ENCODE data around the gene PRKN. TPM values are rescaled to one million over a fixed set of nuclear protein-coding genes. Genes with fewer than 3 reads are reported as not detected.

PRKN gene
- total RNA-seq, 1 donor from 2014 or later: 2.8 TPM

DNA sequence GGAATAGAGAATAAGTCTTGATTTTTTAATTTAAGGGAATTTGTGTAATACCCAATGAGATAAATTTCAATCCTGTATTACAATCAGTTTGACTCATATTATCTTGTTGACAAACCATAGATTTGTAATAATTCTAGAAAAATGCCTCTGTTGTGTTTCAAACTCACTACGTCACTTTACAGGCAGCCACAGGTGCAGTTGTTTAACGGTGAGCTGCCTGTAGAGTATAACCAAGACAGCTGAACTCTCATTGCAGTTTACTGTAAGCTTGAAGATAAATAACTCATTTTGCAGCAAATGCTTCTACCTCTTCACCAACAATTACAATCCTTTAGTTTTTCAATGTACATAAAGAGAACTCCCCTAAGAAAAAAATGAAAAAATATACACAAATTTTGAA is 114.3 kb downstream of the PRKN start:
- H3K27me3 ChIP-seq: no peaks in the 10 kb centered on the region
- H3K79me2 ChIP-seq (ENCODE audit: low read depth): no peaks in the 10 kb centered on the region
- Mint-ChIP-seq H3K4me3 (no peak overlapping the region), H3K4me1 (peaks cover 7% of the 10 kb centered on the region), H3K27me3 (ENCODE audit: insufficient read depth, low read depth) (no peaks in the 10 kb centered on the region), H3K27ac (no peak overlapping the region), H3K9me3 (no peaks in the 10 kb centered on the region), H3K36me3 (no peaks in the 10 kb centered on the region)
- H3K4me1 ChIP-seq: no peaks in the 10 kb centered on the region
- no peaks in the 10 kb centered on the region for H3K9me3 ChIP-seq (ENCODE audit: low read depth)
- H3K4me2 ChIP-seq: no peak overlapping the region
- no peaks in the 10 kb centered on the region for H3K36me3 ChIP-seq
- H2AFZ ChIP-seq (replicated peaks): no peak overlapping the region
- TF ChIP-seq EZH2 (IDR thresholded peaks at IDR 0.05): no peak
- TF ChIP-seq EZH2phosphoT487 (IDR thresholded peaks at IDR 0.05): no peak
- TF ChIP-seq, protein P1, sequence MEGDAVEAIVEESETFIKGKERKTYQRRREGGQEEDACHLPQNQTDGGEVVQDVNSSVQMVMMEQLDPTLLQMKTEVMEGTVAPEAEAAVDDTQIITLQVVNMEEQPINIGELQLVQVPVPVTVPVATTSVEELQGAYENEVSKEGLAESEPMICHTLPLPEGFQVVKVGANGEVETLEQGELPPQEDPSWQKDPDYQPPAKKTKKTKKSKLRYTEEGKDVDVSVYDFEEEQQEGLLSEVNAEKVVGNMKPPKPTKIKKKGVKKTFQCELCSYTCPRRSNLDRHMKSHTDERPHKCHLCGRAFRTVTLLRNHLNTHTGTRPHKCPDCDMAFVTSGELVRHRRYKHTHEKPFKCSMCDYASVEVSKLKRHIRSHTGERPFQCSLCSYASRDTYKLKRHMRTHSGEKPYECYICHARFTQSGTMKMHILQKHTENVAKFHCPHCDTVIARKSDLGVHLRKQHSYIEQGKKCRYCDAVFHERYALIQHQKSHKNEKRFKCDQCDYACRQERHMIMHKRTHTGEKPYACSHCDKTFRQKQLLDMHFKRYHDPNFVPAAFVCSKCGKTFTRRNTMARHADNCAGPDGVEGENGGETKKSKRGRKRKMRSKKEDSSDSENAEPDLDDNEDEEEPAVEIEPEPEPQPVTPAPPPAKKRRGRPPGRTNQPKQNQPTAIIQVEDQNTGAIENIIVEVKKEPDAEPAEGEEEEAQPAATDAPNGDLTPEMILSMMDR (IDR thresholded peaks at IDR 0.05): no peak
- H4K20me1 ChIP-seq (ENCODE audit: low read depth): no peaks in the 10 kb centered on the region
- H3K9ac ChIP-seq: no peak overlapping the region
- H3F3A ChIP-seq (ENCODE audit: low read depth): no peaks in the 10 kb centered on the region
- no peak overlapping the region for H3K4me3 ChIP-seq
- no peak for DNase-seq (ENCODE audit: low spot score)
- no peak overlapping the region for H3K27ac ChIP-seq

DNA sequence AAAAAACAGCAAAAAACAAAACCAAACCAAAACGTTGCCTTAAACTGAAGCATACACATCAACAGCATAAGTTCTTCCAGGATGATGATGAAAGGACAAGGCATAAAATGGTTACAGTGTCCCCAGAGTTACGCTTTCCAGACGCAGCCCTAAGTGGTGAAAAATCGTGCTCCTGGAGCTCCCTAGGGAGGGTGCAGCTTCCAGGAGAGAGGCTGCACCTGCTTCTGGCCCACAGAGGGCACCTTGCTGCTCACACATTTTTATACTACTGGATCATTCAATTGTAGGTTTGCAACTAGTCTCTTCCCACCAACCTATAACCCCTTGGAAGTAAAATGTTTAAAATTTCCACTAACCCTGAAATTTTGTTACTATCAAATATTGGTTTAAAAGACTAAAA is 115.0 kb downstream of the PRKN start:
- Histone ChIP-seq H4K20me1 (ENCODE audit: low read depth) (no peaks in the 10 kb centered on the region), H3K9ac (no peak overlapping the region), H3K4me1 (no peaks in the 10 kb centered on the region), H3K36me3 (no peaks in the 10 kb centered on the region), H3K27ac (no peak overlapping the region), H2AFZ (replicated peaks) (no peak overlapping the region), H3K79me2 (ENCODE audit: low read depth) (no peaks in the 10 kb centered on the region), H3F3A (ENCODE audit: low read depth) (no peaks in the 10 kb centered on the region), H3K27me3 (no peaks in the 10 kb centered on the region), H3K9me3 (ENCODE audit: low read depth) (no peaks in the 10 kb centered on the region), H3K4me2 (no peak overlapping the region), H3K4me3 (no peak overlapping the region)
- no peak for DNase-seq (ENCODE audit: low spot score)
- H3K27ac Mint-ChIP-seq: no peak overlapping the region
- TF ChIP-seq, protein P1 (IDR thresholded peaks at IDR 0.05): no peak
- TF ChIP-seq EZH2 (IDR thresholded peaks at IDR 0.05) (no peak), EZH2phosphoT487 (IDR thresholded peaks at IDR 0.05) (no peak)
- H3K4me1 Mint-ChIP-seq: peaks cover 7% of the 10 kb centered on the region
- no peak overlapping the region for H3K4me3 Mint-ChIP-seq
- H3K9me3 Mint-ChIP-seq: no peaks in the 10 kb centered on the region
- H3K36me3 Mint-ChIP-seq: no peaks in the 10 kb centered on the region
- no peaks in the 10 kb centered on the region for H3K27me3 Mint-ChIP-seq (ENCODE audit: insufficient read depth, low read depth)

DNA sequence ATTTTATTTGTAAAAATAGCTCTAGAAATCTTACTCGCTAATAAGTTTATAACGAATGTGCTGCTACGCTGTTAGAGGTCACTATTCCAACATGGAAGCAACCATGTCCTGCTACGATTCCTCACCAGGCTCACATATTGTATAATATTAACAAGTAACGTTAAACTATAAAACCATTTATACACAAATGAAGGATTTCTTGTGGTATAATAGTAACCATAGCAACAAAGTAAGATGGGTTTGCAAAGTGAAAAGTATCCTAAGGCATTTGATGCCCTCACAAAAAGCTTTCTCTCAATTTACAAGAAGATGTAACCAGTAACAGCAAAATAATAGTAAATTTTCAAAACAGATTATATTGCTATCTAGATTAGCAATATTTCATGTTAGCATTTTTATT is 117.2 kb downstream of the PRKN start:
- H3K4me1 ChIP-seq: no peaks in the 10 kb centered on the region
- H3K4me3 Mint-ChIP-seq: no peak overlapping the region
- no peaks in the 10 kb centered on the region for H3K9me3 Mint-ChIP-seq
- no peak overlapping the region for H2AFZ ChIP-seq (replicated peaks)
- no peaks in the 10 kb centered on the region for H3F3A ChIP-seq (ENCODE audit: low read depth)
- TF ChIP-seq EZH2phosphoT487 (IDR thresholded peaks at IDR 0.05): no peak
- TF ChIP-seq EZH2 (IDR thresholded peaks at IDR 0.05): no peak
- TF ChIP-seq, protein P1 (IDR thresholded peaks at IDR 0.05): no peak
- H3K9ac ChIP-seq: no peak overlapping the region
- H3K27me3 Mint-ChIP-seq (ENCODE audit: insufficient read depth, low read depth): no peaks in the 10 kb centered on the region
- no peaks in the 10 kb centered on the region for H3K36me3 Mint-ChIP-seq
- H3K27ac Mint-ChIP-seq: no peak overlapping the region
- no peaks in the 10 kb centered on the region for H3K9me3 ChIP-seq (ENCODE audit: low read depth)
- H3K36me3 ChIP-seq: no peaks in the 10 kb centered on the region
- H3K4me2 ChIP-seq: no peak overlapping the region
- no peak overlapping the region for H3K27ac ChIP-seq
- no peaks in the 10 kb centered on the region for H3K79me2 ChIP-seq (ENCODE audit: low read depth)
- H3K27me3 ChIP-seq: no peaks in the 10 kb centered on the region
- no peak overlapping the region for H3K4me3 ChIP-seq
- no peaks in the 10 kb centered on the region for H4K20me1 ChIP-seq (ENCODE audit: low read depth)
- no peak for DNase-seq (ENCODE audit: low spot score)
- H3K4me1 Mint-ChIP-seq: peaks cover 2% of the 10 kb centered on the region

All from neural progenitor cell (in vitro differentiated cells).